Chondrocyte (in vitro differentiated cells): ENCODE results near the gene SLFNL1. TPM values are rescaled to one million over a fixed set of nuclear protein-coding genes. Genes with fewer than 3 reads are reported as not detected.

Experiments
- DNase-seq: peaks from one replicate; pipeline ENCODE4 v3.0.0; 2021; ENCODE audit warnings: mixed read lengths, low spot score
- H3K27ac Mint-ChIP-seq: one replicate; pipeline ENCODE4 v1.8.0; 2021; ENCODE audit warnings: mild to moderate bottlenecking, moderate library complexity, mixed read lengths; ENCODE audit not compliant: unreplicated experiment
- H3K27me3 Mint-ChIP-seq: 2 replicates; pipeline ENCODE4 v1.8.0; 2021; ENCODE audit warnings: low read depth, mixed read lengths
- H3K36me3 Mint-ChIP-seq: 2 replicates; pipeline ENCODE4 v1.8.0; 2021; ENCODE audit warnings: low read depth, mixed read lengths
- H3K4me1 Mint-ChIP-seq: 2 replicates; pipeline ENCODE4 v1.8.0; 2021; ENCODE audit warnings: low read depth, mild to moderate bottlenecking, mixed read lengths
- H3K4me3 Mint-ChIP-seq: one replicate; pipeline ENCODE4 v1.8.0; 2021; ENCODE audit warnings: mild to moderate bottlenecking, moderate library complexity, mixed read lengths; ENCODE audit not compliant: unreplicated experiment
- H3K9me3 Mint-ChIP-seq: 2 replicates; pipeline ENCODE4 v1.8.0; 2021; ENCODE audit warnings: low read depth, mixed read lengths
- CTCF ChIP-seq: fragments of 200-600 bp; sonication (generic); IDR thresholded peaks from 2 replicates; pipeline ENCODE4 v1.5.0; 2021; ENCODE audit warnings: antibody characterized with exemption, mild to moderate bottlenecking, moderate library complexity
- total RNA-seq: library from RNA; stranded (reverse); gene quantifications from 3 replicates; pipeline ENCODE4 v1.2.1, GENCODE V29; 2021

Gene SLFNL1
- total RNA-seq, 1 donor from 2014 or later = 0.25 TPM

GRCh38 chr1:40998668-40999067, 22.9 kb downstream of the SLFNL1 start:
- no peak for DNase-seq
- H3K27ac Mint-ChIP-seq = no peak overlapping the region
- peaks cover 19% of the 10 kb centered on the region for H3K4me1 Mint-ChIP-seq
- H3K36me3 Mint-ChIP-seq = peaks cover 59% of the 10 kb centered on the region
- H3K4me3 Mint-ChIP-seq = no peak overlapping the region
- no peaks in the 10 kb centered on the region for H3K27me3 Mint-ChIP-seq
- no peaks in the 10 kb centered on the region for H3K9me3 Mint-ChIP-seq
- TF ChIP-seq CTCF = no peak

GRCh38 chr1:40997096-40997495, 24.4 kb downstream of the SLFNL1 start:
- Mint-ChIP-seq H3K27me3 (no peaks in the 10 kb centered on the region), H3K36me3 (peaks cover 56% of the 10 kb centered on the region), H3K4me3 (no peak overlapping the region)

GRCh38 chr1:40989066-40989465, 32.5 kb downstream of the SLFNL1 start:
- TF ChIP-seq CTCF = no peak
- H3K27me3 Mint-ChIP-seq = no peaks in the 10 kb centered on the region
- H3K36me3 Mint-ChIP-seq = peaks cover 70% of the 10 kb centered on the region
- H3K27ac Mint-ChIP-seq = no peak overlapping the region
- DNase-seq = no peak
- peaks cover 22% of the 10 kb centered on the region for H3K4me1 Mint-ChIP-seq
- H3K4me3 Mint-ChIP-seq = no peak overlapping the region
- H3K9me3 Mint-ChIP-seq = no peaks in the 10 kb centered on the region

More at GRCh38 chr1:40997096-40997495, 24.4 kb downstream of the SLFNL1 start:
- peaks cover 5% of the 10 kb centered on the region for H3K4me1 Mint-ChIP-seq
- no peaks in the 10 kb centered on the region for H3K9me3 Mint-ChIP-seq
- no peak for TF ChIP-seq CTCF
- no peak for DNase-seq
- H3K27ac Mint-ChIP-seq = no peak overlapping the region

- H3K4me1 Mint-ChIP-seq = peaks cover 28% of the 10 kb centered on the region
- H3K27me3 Mint-ChIP-seq = no peaks in the 10 kb centered on the region
- H3K4me3 Mint-ChIP-seq = no peak overlapping the region
- no peak overlapping the region for H3K27ac Mint-ChIP-seq
- no peak for DNase-seq
- TF ChIP-seq CTCF = no peak
- peaks cover 70% of the 10 kb centered on the region for H3K36me3 Mint-ChIP-seq
- H3K9me3 Mint-ChIP-seq = no peaks in the 10 kb centered on the region
Observed at GRCh38 chr1:40988280-40988679, 33.2 kb downstream of the SLFNL1 start.

- H3K9me3 Mint-ChIP-seq = no peaks in the 10 kb centered on the region
- no peak for TF ChIP-seq CTCF
- DNase-seq = no peak
- H3K4me3 Mint-ChIP-seq = no peak overlapping the region
- H3K27me3 Mint-ChIP-seq = no peaks in the 10 kb centered on the region
- peaks cover 71% of the 10 kb centered on the region for H3K36me3 Mint-ChIP-seq
- H3K4me1 Mint-ChIP-seq = peaks cover 34% of the 10 kb centered on the region
- H3K27ac Mint-ChIP-seq = no peak overlapping the region
Observed at GRCh38 chr1:40987439-40988276, 33.9 kb downstream of the SLFNL1 start.
